Colon (tissue), 2 donors: ENCODE measurements around the gene DSTN.

Experiments used
- FAIRE-seq: peaks from 2 replicates; lab custom pipeline; 2012; peaks lifted over from hg19 to GRCh38; lab: Jason Lieb, UNC
- donor health status: control.
- donor health status: control.

Gene DSTN

GRCh38 chr20:17638835-17639407, 69.0 kb downstream of the DSTN start:
- no peak for FAIRE-seq

GRCh38 chr20:17640146-17640874, 70.4 kb downstream of the DSTN start:
- FAIRE-seq: no peak

GRCh38 chr20:17640875-17641378, 71.1 kb downstream of the DSTN start:
- FAIRE-seq: no peak

GRCh38 chr20:17641520-17641964, 71.7 kb downstream of the DSTN start:
- no peak for FAIRE-seq

GRCh38 chr20:17641993-17642392, 72.1 kb downstream of the DSTN start:
- FAIRE-seq: no peak

GRCh38 chr20:17642404-17643269, 72.8 kb downstream of the DSTN start:
- no peak for FAIRE-seq

- no peak for FAIRE-seq
These were observed 73.8 kb downstream of the DSTN start for GRCh38 chr20:17643531-17644188.

GRCh38 chr20:17644451-17644850, 74.6 kb downstream of the DSTN start:
- no peak for FAIRE-seq

GRCh38 chr20:17645010-17645409, 75.1 kb downstream of the DSTN start:
- FAIRE-seq: no peak

GRCh38 chr20:17645546-17646208, 75.8 kb downstream of the DSTN start:
- no peak for FAIRE-seq

- no peak for FAIRE-seq
These were observed 76.5 kb downstream of the DSTN start for GRCh38 chr20:17646209-17646960.

- FAIRE-seq: no peak
These were observed 77.1 kb downstream of the DSTN start for GRCh38 chr20:17646961-17647301.

GRCh38 chr20:17647391-17648314, 77.8 kb downstream of the DSTN start:
- no peak for FAIRE-seq

GRCh38 chr20:17648315-17648646, 78.4 kb downstream of the DSTN start:
- FAIRE-seq: no peak

GRCh38 chr20:17648791-17649730, 79.2 kb downstream of the DSTN start:
- no peak for FAIRE-seq

GRCh38 chr20:17650301-17651128, 80.6 kb downstream of the DSTN start:
- FAIRE-seq: no peak

GRCh38 chr20:17651129-17651759, 81.4 kb downstream of the DSTN start:
- FAIRE-seq: no peak
